Ascending aorta (tissue), 2 donors: ENCODE data around the gene CCDC93. TPM values are rescaled to one million over a fixed set of nuclear protein-coding genes. Genes with fewer than 3 reads are reported as not detected.

Experiments
- DNase-seq, 2 donors: peaks; one replicate each; pipeline ENCODE4 v3.0.0-alpha.2; 2019; ENCODE audit warnings: low spot score in 2 of 2
- H3K27ac ChIP-seq, 2 donors: fragments of 200-600 bp; sonication (generic); one replicate each; pipeline ENCODE4 v1.5.1; 2016 to 2017; ENCODE audit warnings: mild to moderate bottlenecking in 1 of 2
- H3K27me3 ChIP-seq: fragments of 200-600 bp; sonication (generic); one replicate; pipeline ENCODE4 v1.5.1; 2017
- H3K36me3 ChIP-seq, 2 donors: fragments of 200-600 bp; sonication (generic); one replicate each; pipeline ENCODE4 v1.5.1; 2016
- H3K4me1 ChIP-seq, 2 donors: fragments of 200-600 bp; sonication (generic); one replicate each; pipeline ENCODE4 v1.5.1; 2016 to 2017; ENCODE audit warnings: mild to moderate bottlenecking in 1 of 2
- H3K4me3 ChIP-seq, 2 donors: fragments of 200-600 bp; sonication (generic); one replicate each; pipeline ENCODE4 v1.5.1; 2016 to 2017; ENCODE audit warnings: mild to moderate bottlenecking in 1 of 2
- H3K9me3 ChIP-seq, 2 donors: fragments of 200-600 bp; sonication (generic); one replicate each; pipeline ENCODE4 v1.5.1; 2016
- intact Hi-C: fragments of 100-400 bp; cut with DNase I; formaldehyde crosslinking; loops from one replicate; pipeline ENCODE4 v1.15.1; 2023
- total RNA-seq: library from RNA; depleted of rRNA; stranded (reverse); fragments of >200 nt; gene quantifications from one replicate; pipeline ENCODE4 v1.1.0, GENCODE V29; 2016
- TF ChIP-seq, protein P1 (sequence below), 3 experiments: fragments of 200-600 bp in 2 of 3; fragments of 450-650 bp in 1 of 3; sonication (generic) in 2 of 3; IDR thresholded peaks; one replicate each; pipeline ENCODE4 v1.5.1; 2016 to 2019; ENCODE audit warnings: antibody characterized with exemption in 3 of 3, mild to moderate bottlenecking in 1 of 3, moderate library complexity in 1 of 3

Gene CCDC93
- total RNA-seq, 1 donor from 2014 or later: 6.3 TPM

DNA sequence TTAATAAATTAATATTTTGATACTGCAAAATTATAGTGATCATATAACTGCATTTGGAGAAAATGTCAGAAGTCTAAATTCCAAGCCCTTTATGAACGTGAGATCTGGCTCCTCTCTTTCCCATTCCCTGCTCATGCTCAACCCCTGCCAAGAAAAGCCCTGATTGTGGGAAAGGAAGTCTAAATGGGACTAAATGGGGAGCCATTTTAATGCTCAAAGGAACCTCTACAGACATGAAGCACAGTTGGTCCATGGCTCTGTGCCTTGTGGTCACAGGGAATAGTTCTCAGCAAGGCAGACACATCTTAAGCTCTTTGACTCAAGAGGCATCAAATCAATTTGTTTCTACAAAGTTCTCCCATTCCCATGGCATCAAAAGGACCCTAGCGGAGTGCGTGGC, 45.1 kb upstream of the CCDC93 start:
- no peaks in the 10 kb centered on the region for H3K27me3 ChIP-seq
- TF ChIP-seq, protein P1, sequence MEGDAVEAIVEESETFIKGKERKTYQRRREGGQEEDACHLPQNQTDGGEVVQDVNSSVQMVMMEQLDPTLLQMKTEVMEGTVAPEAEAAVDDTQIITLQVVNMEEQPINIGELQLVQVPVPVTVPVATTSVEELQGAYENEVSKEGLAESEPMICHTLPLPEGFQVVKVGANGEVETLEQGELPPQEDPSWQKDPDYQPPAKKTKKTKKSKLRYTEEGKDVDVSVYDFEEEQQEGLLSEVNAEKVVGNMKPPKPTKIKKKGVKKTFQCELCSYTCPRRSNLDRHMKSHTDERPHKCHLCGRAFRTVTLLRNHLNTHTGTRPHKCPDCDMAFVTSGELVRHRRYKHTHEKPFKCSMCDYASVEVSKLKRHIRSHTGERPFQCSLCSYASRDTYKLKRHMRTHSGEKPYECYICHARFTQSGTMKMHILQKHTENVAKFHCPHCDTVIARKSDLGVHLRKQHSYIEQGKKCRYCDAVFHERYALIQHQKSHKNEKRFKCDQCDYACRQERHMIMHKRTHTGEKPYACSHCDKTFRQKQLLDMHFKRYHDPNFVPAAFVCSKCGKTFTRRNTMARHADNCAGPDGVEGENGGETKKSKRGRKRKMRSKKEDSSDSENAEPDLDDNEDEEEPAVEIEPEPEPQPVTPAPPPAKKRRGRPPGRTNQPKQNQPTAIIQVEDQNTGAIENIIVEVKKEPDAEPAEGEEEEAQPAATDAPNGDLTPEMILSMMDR (IDR thresholded peaks at IDR 0.05): no peak
- H3K27ac ChIP-seq: no peak overlapping the region
- H3K36me3 ChIP-seq: no peaks in the 10 kb centered on the region
- no peaks in the 10 kb centered on the region for H3K9me3 ChIP-seq
- intact Hi-C loops: no loop called here
- no peak overlapping the region for H3K4me3 ChIP-seq
- H3K4me1 ChIP-seq: no peaks in the 10 kb centered on the region
- DNase-seq: no peak

DNA sequence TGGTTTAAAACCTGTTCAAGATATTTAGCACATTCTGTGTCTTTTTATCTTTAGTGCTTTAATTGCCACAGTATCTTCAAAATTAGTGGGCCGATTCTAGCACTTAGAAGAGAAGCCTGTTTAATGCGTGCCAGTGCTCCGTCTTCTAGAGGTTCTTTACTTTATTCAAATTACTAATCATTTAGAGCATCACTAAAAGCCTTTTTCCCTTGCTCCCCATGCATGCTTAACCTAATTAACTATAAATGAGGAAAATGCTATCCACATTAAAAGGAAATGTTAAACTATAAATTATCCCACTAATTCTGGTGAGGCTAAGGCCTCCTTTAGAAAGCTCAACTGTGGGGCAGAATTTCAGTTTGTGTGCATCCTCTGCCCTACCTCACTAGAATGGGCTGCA, 42.9 kb upstream of the CCDC93 start:
- Histone ChIP-seq H3K27me3 (no peaks in the 10 kb centered on the region), H3K36me3 (no peaks in the 10 kb centered on the region), H3K9me3 (no peaks in the 10 kb centered on the region), H3K27ac (no peak overlapping the region), H3K4me3 (no peak overlapping the region), H3K4me1 (no peaks in the 10 kb centered on the region)
- intact Hi-C loops: no loop called here
- TF ChIP-seq, protein P1 (IDR thresholded peaks at IDR 0.05): no peak
- no peak for DNase-seq

DNA sequence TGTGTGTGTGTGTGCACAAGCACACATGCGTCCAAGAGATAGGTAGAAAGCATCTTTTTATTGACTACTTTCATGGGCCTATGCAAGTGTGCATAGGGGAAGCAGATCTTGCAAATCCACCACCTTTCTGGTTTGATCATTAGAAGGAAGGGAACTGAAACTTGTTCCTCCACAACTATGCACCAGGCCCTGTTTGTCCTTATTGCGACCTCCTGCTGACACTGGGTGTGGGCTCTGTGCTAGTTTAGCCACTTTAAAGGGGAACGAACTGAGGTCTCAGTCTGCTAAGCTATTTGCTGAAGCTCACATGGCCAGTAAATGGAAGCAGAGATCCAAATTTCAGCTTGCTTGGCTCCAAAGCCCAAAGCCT, 42.3 kb upstream of the CCDC93 start:
- Histone ChIP-seq H3K27me3 (no peaks in the 10 kb centered on the region), H3K27ac (no peak overlapping the region), H3K4me3 (no peak overlapping the region), H3K4me1 (no peaks in the 10 kb centered on the region), H3K9me3 (no peaks in the 10 kb centered on the region), H3K36me3 (no peaks in the 10 kb centered on the region)
- TF ChIP-seq, protein P1 (IDR thresholded peaks at IDR 0.05): no peak
- intact Hi-C loops: no loop called here
- DNase-seq: no peak

DNA sequence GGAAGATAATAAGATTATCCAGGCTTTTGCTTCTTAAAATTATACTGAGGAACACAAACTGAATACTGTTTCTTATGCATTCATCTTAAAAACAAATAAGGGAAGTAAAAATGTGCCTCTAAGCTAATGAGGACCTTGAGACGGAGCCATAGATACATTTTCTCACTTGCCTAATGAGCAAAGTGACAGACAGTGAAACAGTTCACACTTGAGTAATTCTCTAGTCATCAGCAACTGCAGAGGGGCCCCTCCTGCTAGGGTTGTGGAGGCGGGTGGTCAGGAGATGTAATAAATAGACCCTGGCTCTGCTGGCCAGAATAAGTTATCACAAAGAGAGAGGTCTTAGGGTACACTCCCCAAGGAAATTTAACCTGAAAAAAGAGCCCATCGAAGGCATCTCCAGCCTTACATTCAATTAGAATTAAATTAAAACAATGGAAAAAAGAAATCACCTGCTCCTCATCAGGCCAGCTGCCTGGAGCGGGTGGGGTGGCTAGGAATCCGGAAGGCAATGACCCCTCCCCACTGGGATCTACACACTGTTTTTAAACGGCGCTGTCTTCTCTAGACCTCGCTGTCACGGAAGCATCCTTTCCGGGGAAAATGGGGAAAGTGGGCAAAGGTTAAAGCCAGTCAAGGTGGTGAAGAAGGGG, 41.8 kb upstream of the CCDC93 start:
- H3K4me3 ChIP-seq: no peak overlapping the region
- intact Hi-C loops: no loop called here
- H3K27ac ChIP-seq: no peak overlapping the region
- TF ChIP-seq, protein P1 (IDR thresholded peaks at IDR 0.05): no peak
- no peaks in the 10 kb centered on the region for H3K4me1 ChIP-seq
- DNase-seq: no peak
- H3K27me3 ChIP-seq: no peaks in the 10 kb centered on the region
- no peaks in the 10 kb centered on the region for H3K9me3 ChIP-seq
- H3K36me3 ChIP-seq: no peaks in the 10 kb centered on the region

DNA sequence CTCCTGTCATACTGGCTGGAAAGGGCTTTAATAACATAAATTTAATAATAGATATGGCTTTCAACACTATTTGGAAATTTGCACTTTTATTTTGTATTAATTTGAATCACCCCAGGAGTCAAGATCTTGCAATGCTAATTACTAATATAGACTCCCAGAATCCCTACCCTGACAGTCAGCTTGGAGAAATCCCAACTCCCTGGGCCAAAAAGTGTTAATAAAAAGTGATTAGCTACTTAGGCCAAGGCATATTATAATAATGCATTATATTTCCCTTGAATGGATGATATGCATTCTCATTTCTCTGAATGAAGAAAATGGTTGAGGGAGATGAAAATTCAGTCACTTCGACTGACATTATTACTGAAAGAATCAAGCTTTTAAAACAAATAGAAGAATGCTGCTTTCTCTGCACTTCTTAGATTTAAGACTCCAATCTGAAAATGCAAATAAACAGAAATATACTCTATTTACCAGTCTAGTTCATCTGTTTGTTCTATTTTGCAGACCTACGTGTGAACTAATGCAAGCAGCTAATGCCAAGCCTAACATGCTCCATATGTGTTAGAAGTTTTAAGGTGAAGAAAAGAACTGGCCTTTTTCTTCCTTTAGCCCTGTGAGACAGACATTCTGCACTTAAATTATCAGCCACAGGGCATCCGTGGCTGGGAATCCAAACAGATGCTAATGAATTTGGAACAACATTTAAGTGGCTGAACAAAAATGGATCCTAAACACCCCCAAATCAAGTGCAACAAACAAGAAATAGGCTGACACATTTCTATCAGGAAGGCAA, 40.5 kb upstream of the CCDC93 start:
- Histone ChIP-seq H3K36me3 (no peaks in the 10 kb centered on the region), H3K27ac (no peak overlapping the region), H3K4me3 (no peak overlapping the region), H3K9me3 (no peaks in the 10 kb centered on the region), H3K4me1 (no peaks in the 10 kb centered on the region), H3K27me3 (no peaks in the 10 kb centered on the region)
- DNase-seq: no peak
- TF ChIP-seq, protein P1 (IDR thresholded peaks at IDR 0.05): no peak
- intact Hi-C loops: no loop called here
